ENCODE measurements around the gene EDDM13.

Gene EDDM13

GRCh38 chr19:56356944-56357343, 84.4 kb downstream of the EDDM13 start:
- no peak for DNase-seq (ENCODE audit: low read depth, low spot score)
- in situ Hi-C loops (cut with HindIII; ENCODE audit: low sequenced_read_pairs), result no loop called here
- H3K4me3 ChIP-seq (ENCODE audit: low read depth, low read length), result no peak overlapping the region
- no peak for TF ChIP-seq CTCF (IDR thresholded peaks at IDR 0.05; ENCODE audit: low read depth, low read length)

Measured in astrocyte of the spinal cord (primary cell).